ENCODE data around the gene SLC22A4.

Gene SLC22A4

GRCh38 chr5:132293992-132294727, at the start of gene SLC22A4:
Gene SLC22A4, plus strand, starts transcription at chr5:132294394. Its CDS starts 223 bp downstream, at chr5:132294617.
- peak; percentile 87 for DNase-seq

- DNase-seq = no peak
These were observed 48.6 kb upstream of the SLC22A4 start for GRCh38 chr5:132245593-132245992.

- no peak for DNase-seq
These were observed 47.4 kb upstream of the SLC22A4 start for GRCh38 chr5:132246806-132247205.

GRCh38 chr5:132250547-132250946, 43.6 kb upstream of the SLC22A4 start:
- no peak for DNase-seq

GRCh38 chr5:132251220-132251725, 42.9 kb upstream of the SLC22A4 start:
- DNase-seq = no peak

- DNase-seq = no peak
These were observed 41.2 kb upstream of the SLC22A4 start for GRCh38 chr5:132253008-132253441.

GRCh38 chr5:132253452-132254320, 40.5 kb upstream of the SLC22A4 start:
- DNase-seq = peak; percentile 57

GRCh38 chr5:132254321-132254977, 39.7 kb upstream of the SLC22A4 start:
- no peak for DNase-seq

DNA sequence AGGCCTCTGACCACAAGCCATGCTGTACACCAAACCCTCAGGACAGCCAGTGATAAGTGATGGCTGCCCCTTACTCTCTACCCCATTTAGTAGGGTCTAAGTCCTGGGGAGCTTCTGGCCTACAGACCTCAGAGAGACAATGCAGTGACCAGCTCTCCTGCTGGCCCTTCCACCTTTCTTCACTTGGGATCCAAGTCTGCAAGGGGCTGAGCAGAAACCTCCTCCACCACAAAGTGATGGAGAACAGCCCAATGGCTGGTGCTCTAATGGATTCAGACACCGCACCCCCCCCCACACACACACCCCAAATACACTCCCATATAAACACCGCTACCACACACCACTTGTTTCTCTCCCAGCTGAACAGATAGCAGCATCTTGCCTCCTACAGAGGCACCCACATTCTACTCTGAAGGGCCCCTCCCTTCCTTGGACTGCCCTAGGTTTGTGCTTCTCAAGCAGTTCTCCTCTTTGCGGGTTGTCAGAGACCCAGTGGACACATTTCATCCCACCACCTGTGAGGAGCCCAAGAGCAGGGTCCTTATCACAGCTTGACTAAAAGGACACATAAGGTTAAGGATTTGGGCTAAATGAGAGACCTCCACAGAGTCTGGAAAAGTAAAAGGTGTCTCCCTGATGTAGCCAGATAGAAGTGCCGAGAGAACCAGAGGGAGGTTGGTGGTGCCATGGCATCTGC, 38.0 kb upstream of the SLC22A4 start:
- no peak for DNase-seq

- DNase-seq = no peak
These were observed 37.4 kb upstream of the SLC22A4 start for GRCh38 chr5:132256783-132257130.

DNA sequence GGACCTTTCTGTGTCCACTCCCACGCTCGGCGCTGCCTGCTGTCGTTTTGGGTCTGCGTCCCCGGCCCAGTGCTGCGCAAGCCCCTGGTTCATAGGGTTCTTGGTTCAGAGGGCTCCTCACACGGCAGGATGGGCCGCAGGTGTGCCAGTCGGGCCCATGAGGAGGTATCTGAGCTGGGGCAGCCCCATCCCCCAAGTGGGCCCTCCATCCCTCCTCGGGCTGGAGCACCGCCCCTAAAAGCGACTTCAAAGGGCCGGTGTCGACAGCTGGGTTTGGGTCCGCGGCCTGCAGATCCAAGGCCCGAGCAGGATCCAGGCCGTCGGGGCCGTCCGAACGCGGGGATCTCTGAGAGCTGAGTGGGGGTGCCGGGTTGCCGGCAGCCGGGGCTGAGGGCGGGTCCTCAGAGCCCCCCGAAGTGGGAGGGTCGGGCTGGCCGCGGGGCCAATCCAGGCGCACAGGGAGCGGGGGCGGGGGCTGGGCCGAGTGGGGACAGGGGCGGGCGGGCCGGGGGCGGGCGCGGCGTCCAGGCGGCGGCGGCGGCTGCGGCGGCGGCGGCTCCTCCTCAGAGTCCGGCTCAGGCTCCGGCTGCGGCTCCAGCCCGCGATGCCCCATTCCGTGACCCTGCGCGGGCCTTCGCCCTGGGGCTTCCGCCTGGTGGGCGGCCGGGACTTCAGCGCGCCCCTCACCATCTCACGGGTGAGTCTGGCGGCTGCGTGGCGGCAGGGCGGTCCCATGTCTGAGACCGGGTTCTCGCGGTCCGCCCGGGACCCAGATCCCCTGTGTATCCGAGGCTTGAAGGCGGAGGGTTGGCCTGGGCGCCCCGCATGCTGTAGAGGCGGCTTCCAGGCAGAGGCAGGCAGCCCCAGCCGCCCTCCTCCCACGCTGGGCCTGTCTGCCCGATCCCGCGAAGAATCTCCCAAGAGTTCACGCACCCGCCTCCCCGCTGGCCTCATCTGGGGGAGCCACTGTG, 36.8 kb upstream of the SLC22A4 start, which contains the start of gene PDLIM4:
Gene PDLIM4 (plus strand): TSS at position 566 of the 971 bp plus-strand sequence. CDS start 39 bp downstream, at position 605.
- no peak for DNase-seq

- no peak for DNase-seq
These were observed 35.8 kb upstream of the SLC22A4 start for GRCh38 chr5:132258102-132259068.

- no peak for DNase-seq
These were observed 34.9 kb upstream of the SLC22A4 start for GRCh38 chr5:132259069-132259851.

DNA sequence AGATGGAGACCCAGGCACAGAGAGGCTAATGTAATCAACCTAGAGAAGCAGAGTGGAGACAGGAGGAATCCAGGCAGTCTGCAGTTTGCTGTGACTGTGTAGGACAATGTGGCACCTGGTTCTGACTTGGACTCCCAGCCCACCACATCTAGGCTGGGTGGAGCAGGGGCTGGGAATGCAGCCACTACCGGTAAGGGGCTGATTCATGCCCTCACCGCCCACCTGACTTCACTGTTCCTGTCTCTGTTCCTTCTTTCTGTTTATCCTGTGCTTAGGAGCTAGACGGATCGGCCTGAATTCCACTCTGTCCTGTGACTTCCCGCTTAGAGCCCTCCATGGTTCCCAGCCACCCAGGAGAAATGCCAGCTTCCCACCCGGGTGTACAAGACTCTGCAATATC, 34.1 kb upstream of the SLC22A4 start:
- no peak for DNase-seq

- DNase-seq = peak; percentile 86
These were observed 33.3 kb upstream of the SLC22A4 start for GRCh38 chr5:132260714-132261551.

- no peak for DNase-seq
These were observed 32.0 kb upstream of the SLC22A4 start for GRCh38 chr5:132261881-132262845.
